Astrocyte of the hippocampus (primary cell): ENCODE measurements around the gene CREB5.

Experiments used
- DNase-seq: peaks from one replicate; pipeline ENCODE4 v3.0.0; 2011; ENCODE audit warnings: low read depth, low spot score

The CREB5 gene

GRCh38 chr7:28678431-28678965 is 266.2 kb downstream of the CREB5 start:
- peak; percentile 45 for DNase-seq

GRCh38 chr7:28681693-28682310 is 269.5 kb downstream of the CREB5 start:
- no peak for DNase-seq

- no peak for DNase-seq
Observed at GRCh38 chr7:28682801-28683200, 270.5 kb downstream of the CREB5 start.

- no peak for DNase-seq
Observed at GRCh38 chr7:28684650-28685241, 272.4 kb downstream of the CREB5 start.

- no peak for DNase-seq
Observed at GRCh38 chr7:28685242-28685643, 272.9 kb downstream of the CREB5 start.

GRCh38 chr7:28685644-28686417 is 273.5 kb downstream of the CREB5 start:
- DNase-seq = peak; percentile 99

- DNase-seq = peak; percentile 85
Observed at GRCh38 chr7:28686418-28686800, 274.1 kb downstream of the CREB5 start.

GRCh38 chr7:28687537-28687936 is 275.2 kb downstream of the CREB5 start:
- DNase-seq = peak; percentile 17

GRCh38 chr7:28688174-28688573 is 275.9 kb downstream of the CREB5 start:
- DNase-seq = peak; percentile 29

- peak; percentile 77 for DNase-seq
Observed at GRCh38 chr7:28688651-28689050, 276.3 kb downstream of the CREB5 start.

- DNase-seq = no peak
Observed at GRCh38 chr7:28695300-28696295, 283.3 kb downstream of the CREB5 start.

GRCh38 chr7:28697913-28698563 is 285.7 kb downstream of the CREB5 start:
- no peak for DNase-seq

GRCh38 chr7:28698840-28699239 is 286.5 kb downstream of the CREB5 start:
- peak; percentile 28 for DNase-seq

- DNase-seq = peak; percentile 40
Observed at GRCh38 chr7:28700096-28700495, 287.8 kb downstream of the CREB5 start.

GRCh38 chr7:28700790-28701203 is 288.5 kb downstream of the CREB5 start:
- DNase-seq = peak; percentile 47

- no peak for DNase-seq
Observed at GRCh38 chr7:28701731-28702130, 289.4 kb downstream of the CREB5 start.

- no peak for DNase-seq
Observed at GRCh38 chr7:28702171-28702570, 289.9 kb downstream of the CREB5 start.

GRCh38 chr7:28703037-28703765 is 290.9 kb downstream of the CREB5 start:
- DNase-seq = no peak

GRCh38 chr7:28704706-28705105 is 292.4 kb downstream of the CREB5 start:
- DNase-seq = no peak

- DNase-seq = no peak
Observed at GRCh38 chr7:28705350-28705749, 293.0 kb downstream of the CREB5 start.
